ENCODE data around the gene MICB. TPM values are rescaled to one million over a fixed set of nuclear protein-coding genes. Genes with fewer than 3 reads are reported as not detected.

MICB gene
- total and polyA plus RNA-seq, 7 donors = 0.71 to 7.7 (median 1.5) TPM

GRCh38 chr6:31545291-31545690 is 47.3 kb downstream of the MICB start:
- intact Hi-C loops (cut with DNase I) = loop anchor here (5.0 to 10.0 kb wide), 4 partner anchors 143 to 410 kb away; partner anchors contain the start of genes ABHD16A, LY6G6F, MICA and NELFE
- WGBS, 2 donors = 85 to 88% methylated on average over 7 of the region's 7 CpGs
- no peaks in the 10 kb centered on the region for H3K9me3 ChIP-seq
- H3K36me3 ChIP-seq = peaks cover 0 to 18% (median under 1%) of the 10 kb centered on the region in 4 donors
- peaks cover 0 to 35% (median 29%) of the 10 kb centered on the region in 4 donors for H3K4me1 ChIP-seq
- no peak overlapping the region for H3K4me3 ChIP-seq
- no peak for DNase-seq
- H3K27me3 ChIP-seq = no peaks in the 10 kb centered on the region
- H3K27ac ChIP-seq = no peak overlapping the region
- no peak for TF ChIP-seq CTCF (IDR thresholded peaks at IDR 0.05)
- no peak for TF ChIP-seq POLR2A (IDR thresholded peaks at IDR 0.05)
- TF ChIP-seq EP300 (IDR thresholded peaks at IDR 0.05) = no peak
- TF ChIP-seq POLR2AphosphoS5 (IDR thresholded peaks at IDR 0.05) = no peak

- 11 to 13% methylated on average over 11 of the region's 11 CpGs for WGBS, 2 donors
- H3K27ac ChIP-seq = peak within 1 kb of the TSS; percentile 85 to 88 (median 86)
- TF ChIP-seq POLR2A (IDR thresholded peaks at IDR 0.05) (no peak), CTCF (IDR thresholded peaks at IDR 0.05) (peak; percentile 97 to 99 (median 98))
- peaks cover 0 to 30% (median 23%) of the 10 kb centered on the region in 4 donors for H3K4me1 ChIP-seq
- DNase-seq = peak; percentile 94
- no peaks in the 10 kb centered on the region for H3K9me3 ChIP-seq
- H3K4me3 ChIP-seq = peak within 1 kb of the TSS; percentile 40 to 51 (median 46)
- peaks cover 0 to 29% (median 3%) of the 10 kb centered on the region in 4 donors for H3K36me3 ChIP-seq
- no peaks in the 10 kb centered on the region for H3K27me3 ChIP-seq
- intact Hi-C loops (cut with DNase I) = loop anchor here (1.0 to 10.0 kb wide), 7 partner anchors 34 to 408 kb away; partner anchors contain the start of genes ABHD16A, BAG6, LY6G6F and MICA
Observed at GRCh38 chr6:31546339-31546957, 48.5 kb downstream of the MICB start, which contains the start of gene ATP6V1G2. ATP6V1G2 (minus strand) TSS chr6:31546608; CDS start chr6:31546559, 49 bp downstream.

GRCh38 chr6:31546958-31547726 is 49.2 kb downstream of the MICB start, which contains the start of gene NFKBIL1:
NFKBIL1 (plus strand) TSS chr6:31547608; CDS start chr6:31547695, 87 bp downstream.
- DNase-seq = peak; percentile 99
- peak within 1 kb of the TSS; percentile 85 to 88 (median 86) for H3K27ac ChIP-seq
- peaks cover 0 to 30% (median 23%) of the 10 kb centered on the region in 4 donors for H3K4me1 ChIP-seq
- WGBS, 2 donors = 0% methylated on average over 25 of the region's 25 CpGs
- TF ChIP-seq CTCF (IDR thresholded peaks at IDR 0.05) (peak in 1 of 4 experiments; percentile 32), EP300 (IDR thresholded peaks at IDR 0.05) (peak in 1 of 4 donors; percentile 83), POLR2A (IDR thresholded peaks at IDR 0.05) (peak in 1 of 2 donors; percentile 44), POLR2AphosphoS5 (IDR thresholded peaks at IDR 0.05) (peak; percentile 73 to 88 (median 78))
- H3K4me3 ChIP-seq = peak within 1 kb of the TSS; percentile 40 to 51 (median 46)
- intact Hi-C loops (cut with DNase I) = loop anchor here (1.0 to 10.0 kb wide), 7 partner anchors 34 to 408 kb away; partner anchors contain the start of genes ABHD16A, BAG6, LY6G6F and MICA
- no peaks in the 10 kb centered on the region for H3K27me3 ChIP-seq
- H3K36me3 ChIP-seq = peaks cover 0 to 36% (median 3%) of the 10 kb centered on the region in 4 donors
- no peaks in the 10 kb centered on the region for H3K9me3 ChIP-seq

- 81% methylated on average over 24 of the region's 24 CpGs for WGBS, 2 donors
- Histone ChIP-seq H3K9me3 (no peaks in the 10 kb centered on the region), H3K36me3 (peaks cover 0 to 38% (median 3%) of the 10 kb centered on the region in 4 donors), H3K27ac (peak overlapping the region; percentile 85 to 88 (median 86)), H3K4me1 (peaks cover 0 to 25% (median 17%) of the 10 kb centered on the region in 4 donors), H3K27me3 (no peaks in the 10 kb centered on the region), H3K4me3 (peak overlapping the region; percentile 40 to 51 (median 46))
- TF ChIP-seq POLR2A (IDR thresholded peaks at IDR 0.05) (peak in 1 of 2 donors; percentile 8), POLR2AphosphoS5 (IDR thresholded peaks at IDR 0.05) (no peak), CTCF (IDR thresholded peaks at IDR 0.05) (no peak), EP300 (IDR thresholded peaks at IDR 0.05) (no peak)
- intact Hi-C loops (cut with DNase I) = loop anchor here (2.0 to 10.0 kb wide), 6 partner anchors 33 to 407 kb away; partner anchors contain the start of genes ABHD16A, BAG6, LY6G6F and MICA
- DNase-seq = no peak
Observed at GRCh38 chr6:31547727-31548543, 50.0 kb downstream of the MICB start.

Data from sigmoid colon (tissue), 7 donors.